GM18858 (cell line): Measurements from ENCODE around the gene TP53RK.

Source experiments
- ATAC-seq: cut with Tn5 transposase; IDR thresholded peaks from one replicate; pipeline ENCODE4 v1.9.1; 2021; ENCODE audit not compliant: unreplicated experiment

TP53RK gene

DNA sequence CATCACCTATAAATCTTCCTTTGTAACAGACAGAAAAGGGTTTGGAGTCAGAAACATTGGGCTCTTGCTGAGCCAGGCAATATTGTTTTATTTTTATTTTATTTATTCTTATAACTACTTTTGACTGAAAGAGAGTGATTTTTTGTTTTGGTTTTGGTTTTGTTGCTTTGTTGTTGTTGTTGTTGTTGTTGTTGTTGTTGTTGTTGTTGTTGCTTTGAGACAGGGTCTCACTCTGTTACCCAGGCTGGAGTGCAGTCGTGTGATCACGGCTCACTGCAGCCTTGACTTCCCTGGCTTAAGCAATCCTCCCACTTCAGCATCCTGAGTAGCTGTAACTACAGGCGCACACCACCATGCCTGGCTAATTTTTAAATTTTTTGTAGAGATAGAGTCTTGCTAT, 22.9 kb downstream of the TP53RK start:
- no peak for ATAC-seq

GRCh38 chr20:46665602-46666001, 23.6 kb downstream of the TP53RK start:
- no peak for ATAC-seq

- no peak for ATAC-seq
These were observed 25.7 kb downstream of the TP53RK start for GRCh38 chr20:46663531-46663930.

GRCh38 chr20:46661659-46662058, 27.6 kb downstream of the TP53RK start:
- ATAC-seq, result no peak

- no peak for ATAC-seq
These were observed 28.8 kb downstream of the TP53RK start for GRCh38 chr20:46660487-46660886.

- no peak for ATAC-seq
These were observed 31.6 kb downstream of the TP53RK start for GRCh38 chr20:46657618-46658017.

DNA sequence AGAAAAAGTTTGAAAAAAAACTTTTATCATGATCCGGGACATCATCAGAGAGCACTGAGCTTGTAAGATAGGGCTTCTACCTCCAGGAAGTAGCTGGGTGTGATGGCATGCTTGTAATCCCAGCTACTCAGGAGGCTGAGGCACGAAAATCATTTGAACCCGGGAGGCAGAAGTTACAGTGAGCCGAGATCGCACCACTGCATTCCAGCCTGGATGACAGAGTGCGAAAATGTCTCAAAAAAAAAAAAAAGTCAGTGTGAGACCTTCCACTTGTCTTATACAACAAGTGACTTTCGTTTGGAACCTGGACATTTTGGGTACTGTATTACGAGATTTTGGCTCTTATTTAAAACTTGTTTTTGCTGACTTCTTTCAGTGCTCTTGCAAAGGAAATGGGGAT, 32.1 kb downstream of the TP53RK start:
- no peak for ATAC-seq

- ATAC-seq, result no peak
These were observed 36.5 kb downstream of the TP53RK start for GRCh38 chr20:46652699-46653098.

GRCh38 chr20:46651091-46651962, 37.9 kb downstream of the TP53RK start, which contains the start of gene SLC13A3:
SLC13A3 (minus strand) TSS chr20:46651459; CDS start chr20:46651421, 38 bp downstream.
- no peak for ATAC-seq

GRCh38 chr20:46650575-46651090, 38.6 kb downstream of the TP53RK start:
- ATAC-seq, result no peak

GRCh38 chr20:46649965-46650542, 39.2 kb downstream of the TP53RK start:
- no peak for ATAC-seq

GRCh38 chr20:46649650-46649949, 39.6 kb downstream of the TP53RK start:
- no peak for ATAC-seq

- ATAC-seq, result no peak
These were observed 40.2 kb downstream of the TP53RK start for GRCh38 chr20:46648903-46649649.

DNA sequence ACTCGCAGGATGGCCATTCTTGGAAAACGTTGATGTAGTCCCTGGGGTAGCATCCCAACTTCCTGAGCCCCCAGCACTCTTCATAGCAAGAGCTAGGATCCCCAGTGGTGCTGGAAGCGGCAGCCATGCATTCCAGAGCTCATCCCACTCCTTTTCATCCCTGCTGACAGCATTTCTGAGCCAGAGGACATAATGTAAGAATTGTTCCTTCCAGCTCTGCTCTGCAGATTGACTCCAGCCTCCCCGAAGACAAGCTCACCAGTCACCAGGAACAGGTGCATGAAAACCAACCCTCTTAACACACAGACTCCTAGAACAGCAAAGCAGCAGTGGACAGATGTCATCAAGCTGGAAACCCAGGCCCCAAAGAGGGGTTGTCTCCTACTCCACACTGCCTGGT, 41.8 kb downstream of the TP53RK start:
- no peak for ATAC-seq

DNA sequence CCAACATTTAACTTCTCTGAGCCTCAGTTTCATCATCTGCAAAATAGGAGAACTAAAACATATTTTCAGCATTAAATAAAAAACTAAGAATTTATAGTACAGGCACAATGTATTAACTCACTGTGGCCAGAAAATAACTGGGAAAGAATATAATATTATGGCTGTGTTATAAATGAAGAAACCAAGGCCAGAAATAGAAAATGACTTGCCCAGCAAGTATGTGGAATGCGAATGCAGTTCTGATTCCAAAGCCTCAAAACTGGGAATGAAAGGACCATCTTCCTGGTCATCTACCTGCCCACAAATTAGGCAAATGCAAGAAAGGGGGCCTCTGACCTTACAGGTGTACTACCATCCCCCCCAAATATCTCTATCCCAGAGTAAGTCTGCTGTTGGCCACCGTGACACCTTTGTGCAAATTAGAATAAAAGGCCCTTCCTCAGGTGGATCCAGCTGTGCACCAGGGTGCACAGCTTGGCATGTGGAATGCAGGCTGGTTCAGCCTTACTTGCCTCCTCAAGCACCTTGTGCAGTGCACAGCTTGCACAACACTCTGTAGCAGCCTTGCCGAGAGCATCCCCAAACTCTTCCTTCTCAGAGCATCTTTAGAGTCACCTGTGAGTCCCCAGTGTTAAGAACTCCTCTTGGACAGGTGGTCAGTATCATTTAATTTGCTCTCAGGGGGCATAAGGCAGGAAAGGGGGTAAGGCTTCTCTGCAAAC, 42.4 kb downstream of the TP53RK start:
- ATAC-seq, result no peak

- no peak for ATAC-seq
These were observed 43.1 kb downstream of the TP53RK start for GRCh38 chr20:46646122-46646521.

- no peak for ATAC-seq
These were observed 44.5 kb downstream of the TP53RK start for GRCh38 chr20:46644733-46645132.

GRCh38 chr20:46644160-46644559, 45.1 kb downstream of the TP53RK start:
- no peak for ATAC-seq

DNA sequence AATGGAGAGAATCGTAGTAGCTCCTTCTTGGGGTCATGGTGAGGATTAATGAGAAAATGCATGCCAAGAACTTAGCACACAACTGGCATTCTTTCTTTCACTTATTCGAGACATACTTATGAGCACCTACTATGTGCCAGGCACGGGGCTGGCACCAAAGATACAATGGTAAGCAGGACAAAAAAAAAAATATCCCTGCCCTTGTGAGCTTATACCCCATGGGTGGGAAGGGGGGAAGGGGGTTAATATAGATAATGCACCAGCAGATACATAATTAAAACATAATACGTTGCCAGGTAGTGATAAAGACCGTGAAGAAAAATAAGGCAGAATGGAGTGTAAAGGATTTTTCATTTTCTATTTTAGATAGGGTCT, 46.3 kb downstream of the TP53RK start:
- no peak for ATAC-seq

DNA sequence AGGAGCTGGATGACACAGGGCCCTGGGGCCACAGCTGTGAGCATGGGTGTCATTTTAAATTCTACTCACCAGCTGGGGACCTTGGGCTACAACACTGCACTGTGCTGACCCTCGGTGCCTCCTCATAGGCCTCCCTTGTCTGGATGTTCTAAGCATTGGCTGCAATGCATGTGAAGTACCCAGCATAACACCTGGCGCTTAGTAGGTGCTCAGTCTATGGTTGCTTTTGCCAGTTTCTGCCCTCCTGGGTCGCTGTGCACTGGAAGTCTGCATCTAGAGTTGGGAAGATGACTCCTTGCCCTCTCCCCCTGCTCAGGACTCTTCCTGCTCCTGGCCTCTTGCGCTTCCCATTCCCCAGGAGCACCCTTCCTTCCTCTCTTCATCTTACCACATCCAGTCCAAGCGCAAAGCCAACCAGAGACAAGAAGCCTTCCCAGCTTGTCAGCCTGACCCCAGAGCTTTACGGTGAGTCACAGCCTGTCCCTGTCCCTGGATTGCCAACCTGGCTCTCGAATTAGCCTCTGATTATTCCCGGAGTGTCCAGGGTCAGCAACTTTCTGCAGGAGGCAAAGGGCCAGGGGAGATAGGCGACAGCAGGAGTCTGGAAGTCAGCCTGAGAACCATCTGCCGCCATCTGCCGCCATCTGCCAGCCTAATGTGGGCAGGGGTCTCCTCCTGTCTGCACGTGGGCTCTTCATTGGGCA, 46.8 kb downstream of the TP53RK start:
- no peak for ATAC-seq

- ATAC-seq, result no peak
These were observed 47.8 kb downstream of the TP53RK start for GRCh38 chr20:46641424-46641823.
